Endothelial cell of umbilical vein (primary cell): ENCODE data around the gene MBTPS2. TPM values are rescaled to one million over a fixed set of nuclear protein-coding genes. Genes with fewer than 3 reads are reported as not detected.

Experiments
- BruUV-seq: library from RNA; stranded (reverse); fragments of 400-500 nt; replicated peaks from 2 replicates; lab custom pipeline; 2021; lab: Mats Ljungman, UMichigan
- CTCF ChIA-PET: fragments of 300-600, 350-600 bp; sonication (Branson Sonifier 250); formaldehyde crosslinking; loops from one replicate; lab custom pipeline; 2021; ENCODE audit warnings: antibody characterized with exemption, inconsistent platforms; lab: Charles Lee
- POLR2A ChIA-PET: fragments of 300-600, 350-600 bp; sonication (Branson Sonifier 250); formaldehyde crosslinking; loops from one replicate; lab custom pipeline; 2021; ENCODE audit warnings: antibody characterized with exemption, inconsistent platforms; lab: Charles Lee
- DNase-seq: peaks from one replicate; pipeline ENCODE4 v3.0.0-alpha.2; 2011; ENCODE audit warnings: low read depth, low spot score
- FAIRE-seq: peaks from 2 replicates; lab custom pipeline; 2011; peaks lifted over from hg19 to GRCh38; lab: Jason Lieb, UNC
- H2AFZ ChIP-seq: 2 replicates; pipeline ENCODE4 v1.6.0; 2012; ENCODE audit warnings: low read depth, low read length, control low read depth, inconsistent platforms
- H3K27ac ChIP-seq: 2 replicates; pipeline ENCODE4 v1.5.1; 2011; ENCODE audit warnings: low read depth, mild to moderate bottlenecking, control low read depth, low read length, moderate library complexity; ENCODE audit not compliant: insufficient read depth
- H3K27me3 ChIP-seq, 2 experiments: 2 replicates each; pipeline versions ENCODE4 v1.6.0 to v1.6.1; 2011; ENCODE audit warnings: low read length in 2 of 2, mixed read lengths in 1 of 2; ENCODE audit not compliant: control insufficient read depth in 2 of 2, insufficient read depth in 2 of 2
- H3K36me3 ChIP-seq, 2 experiments: 2 replicates in 1 of 2; 3 replicates in 1 of 2; pipeline ENCODE4 v1.5.1; 2011; ENCODE audit warnings: low read length in 2 of 2, mild to moderate bottlenecking in 1 of 2, moderate library complexity in 1 of 2; ENCODE audit not compliant: control insufficient read depth in 2 of 2, insufficient read depth in 2 of 2; ENCODE audit errors: extremely low read depth in 1 of 2
- H3K4me1 ChIP-seq: 3 replicates; pipeline ENCODE4 v1.5.1; 2011; ENCODE audit warnings: mild to moderate bottlenecking, low read length; ENCODE audit not compliant: control insufficient read depth, insufficient read depth; ENCODE audit errors: extremely low read depth
- H3K4me2 ChIP-seq: 2 replicates; pipeline ENCODE4 v1.6.1; 2011; ENCODE audit warnings: low read length, control low read depth, mixed read lengths; ENCODE audit not compliant: insufficient read depth
- H3K4me3 ChIP-seq, 3 experiments: fragments of 200-600 bp in 1 of 3; sonication (generic), shearing (Covaris generic) in 1 of 3; replicated peaks in 1 of 3; 2 replicates each; pipeline ENCODE4 v1.5.1; 2011 to 2016; ENCODE audit warnings: control low read depth in 3 of 3, low read length in 3 of 3, mild to moderate bottlenecking in 2 of 3, inconsistent platforms in 1 of 3, low read depth in 1 of 3, moderate library complexity in 1 of 3; ENCODE audit not compliant: insufficient read depth in 1 of 3
- H3K79me2 ChIP-seq: 2 replicates; pipeline ENCODE4 v1.6.0; 2012; ENCODE audit warnings: low read length, inconsistent platforms; ENCODE audit not compliant: control insufficient read depth, insufficient read depth
- H3K9ac ChIP-seq: replicated peaks from 2 replicates; pipeline ENCODE3; 2011; ENCODE audit warnings: low read length, control low read depth; ENCODE audit not compliant: insufficient read depth; ENCODE audit errors: extremely low read depth
- H3K9me1 ChIP-seq: replicated peaks from 3 replicates; pipeline ENCODE4 v1.6.0; 2011; ENCODE audit warnings: mild to moderate bottlenecking, low read length; ENCODE audit not compliant: control insufficient read depth, insufficient read depth; ENCODE audit errors: extremely low read depth
- H3K9me3 ChIP-seq: replicated peaks from 2 replicates; pipeline ENCODE4 v1.5.1; 2012; ENCODE audit warnings: low read length, inconsistent platforms; ENCODE audit not compliant: control insufficient read depth, insufficient read depth
- H4K20me1 ChIP-seq: replicated peaks from 2 replicates; pipeline ENCODE3; 2011; ENCODE audit warnings: mild to moderate bottlenecking, low read length; ENCODE audit not compliant: control insufficient read depth, insufficient read depth; ENCODE audit errors: extremely low read depth
- CTCF ChIP-seq, 2 donors: IDR thresholded peaks; 1 replicate in 1 of 2; 2 replicates in 1 of 2; pipeline ENCODE4 v1.5.1; 2011; ENCODE audit warnings: low read length in 2 of 2, mild to moderate bottlenecking in 2 of 2, moderate library complexity in 2 of 2, control low read depth in 1 of 2, inconsistent platforms in 1 of 2, low read depth in 1 of 2; ENCODE audit not compliant: insufficient read depth in 1 of 2; ENCODE audit errors: extremely low read depth in 1 of 2
- EZH2 ChIP-seq: IDR thresholded peaks from 2 replicates; pipeline ENCODE4 v1.6.1; 2012; ENCODE audit warnings: borderline replicate concordance, low read depth, mild to moderate bottlenecking, moderate library complexity, low read length, inconsistent platforms; ENCODE audit not compliant: severe bottlenecking
- FOS ChIP-seq: IDR thresholded peaks from 2 replicates; pipeline ENCODE4 v1.6.1; 2011; ENCODE audit warnings: mild to moderate bottlenecking, low read length, moderate library complexity, borderline replicate concordance; ENCODE audit not compliant: insufficient read depth
- GATA2 ChIP-seq: IDR thresholded peaks from 2 replicates; pipeline ENCODE4 v1.7.0; 2011; ENCODE audit warnings: low read depth, mild to moderate bottlenecking, moderate library complexity, mixed read lengths, low read length; ENCODE audit not compliant: insufficient read length, insufficient read depth
- JUN ChIP-seq: IDR thresholded peaks from 2 replicates; pipeline ENCODE4 v1.6.1; 2011; ENCODE audit warnings: borderline replicate concordance, low read depth; ENCODE audit not compliant: insufficient read length, insufficient read depth
- MAX ChIP-seq: IDR thresholded peaks from 2 replicates; pipeline ENCODE4 v1.6.1; 2011; ENCODE audit not compliant: insufficient read depth, insufficient read length
- MYC ChIP-seq: IDR thresholded peaks from one replicate; pipeline ENCODE4 v1.6.1; 2011; ENCODE audit warnings: mild to moderate bottlenecking, low read depth, low read length
- POLR2A ChIP-seq: IDR thresholded peaks from 2 replicates; pipeline ENCODE4 v1.6.1; 2012; ENCODE audit warnings: low read depth, mild to moderate bottlenecking, control low read depth, low read length
- POLR2AphosphoS5 ChIP-seq: IDR thresholded peaks from 2 replicates; pipeline ENCODE4 v1.6.1; 2012; ENCODE audit warnings: low read depth, mild to moderate bottlenecking, control low read depth, low read length, moderate library complexity; ENCODE audit not compliant: insufficient read depth
- dilution Hi-C: fragments of 300-500 bp; cut with MboI; formaldehyde crosslinking; loops from one replicate; pipeline ENCODE4 v1.15.0; 2019; ENCODE audit warnings: low sequenced_read_pairs; ENCODE audit not compliant: extremely low pct_ligation_motif_present
- intact Hi-C: fragments of 100-400 bp; cut with micrococcal nuclease; formaldehyde crosslinking; loops from one replicate; pipeline ENCODE4 v1.10.0; 2022
- polyA plus RNA-seq, 4 experiments: library from polyadenylated mRNA; depleted of rRNA in 3 of 4; stranded (reverse) in 3 of 4; unstranded in 1 of 4; fragments of >200 nt; gene quantifications; 2 replicates each; pipeline versions ENCODE4 v1.2.1 to v1.2.3, GENCODE V29; 2011 to 2012; ENCODE audit warnings: missing spikeins in 1 of 4
- total RNA-seq: library from RNA; stranded (reverse); gene quantifications from 2 replicates; pipeline ENCODE4 v1.2.3, GENCODE V29; 2021

The MBTPS2 gene
- total and polyA plus RNA-seq, 2 donors (not counting 3 experiments of a cell fraction or from before 2014, with no cell fraction given): 11.4 to 16.4 TPM

GRCh38 chrX:21843179-21843578, 3.8 kb downstream of the MBTPS2 start:
- no peak for DNase-seq
- no TSS peak for BruUV-seq
- ChIA-PET POLR2A (no interaction called here), CTCF (no interaction called here)
- Histone ChIP-seq H3K9me1 (no peaks in the 10 kb centered on the region), H3K4me3 (no peak overlapping the region), H3K9ac (no peak overlapping the region), H3K4me2 (no peak overlapping the region), H3K4me1 (no peaks in the 10 kb centered on the region), H3K79me2 (peaks cover 13% of the 10 kb centered on the region), H3K9me3 (no peaks in the 10 kb centered on the region), H4K20me1 (no peaks in the 10 kb centered on the region), H3K27ac (no peak overlapping the region), H2AFZ (no peak overlapping the region), H3K36me3 (peaks cover 2% of the 10 kb centered on the region in 2 experiments), H3K27me3 (no peaks in the 10 kb centered on the region)
- FAIRE-seq: no peak
- dilution Hi-C loops: no loop called here
- TF ChIP-seq EZH2: no peak
- no peak for TF ChIP-seq CTCF (IDR thresholded peaks at IDR 0.05; ENCODE audit: extremely low read depth in 1 of 2, insufficient read depth in 1 of 2, low read depth in 1 of 2, low read length in 2 of 2)
- no peak for TF ChIP-seq JUN
- TF ChIP-seq MAX: no peak
- TF ChIP-seq MYC: no peak
- no peak for TF ChIP-seq POLR2A
- no peak for TF ChIP-seq FOS
- no peak for TF ChIP-seq GATA2
- TF ChIP-seq POLR2AphosphoS5: no peak
- intact Hi-C loops: no loop called here
